ENCODE data around the gene KIAA1217. TPM values are rescaled to one million over a fixed set of nuclear protein-coding genes. Genes with fewer than 3 reads are reported as not detected.

Gene KIAA1217
- total and polyA plus RNA-seq, 2 donors from 2014 or later: 10.4 to 63.8 TPM

DNA sequence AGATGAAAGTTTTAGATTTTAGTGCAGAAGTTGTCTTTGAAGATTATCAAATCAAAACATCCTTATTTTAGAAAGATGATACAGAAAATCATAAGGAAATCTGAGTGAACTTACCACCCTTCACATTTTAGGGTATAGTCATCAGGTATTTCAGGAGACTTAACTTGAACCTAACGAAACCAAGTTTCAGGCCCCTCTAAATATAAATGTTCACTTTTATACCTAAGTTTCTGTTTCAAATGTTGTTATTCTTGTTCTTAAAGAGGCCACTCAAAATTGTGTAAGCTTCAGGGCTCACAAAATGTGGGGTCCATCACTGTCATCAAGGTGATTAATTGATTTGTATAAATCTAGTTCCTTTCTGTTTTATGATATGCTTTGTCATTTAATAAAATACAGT, 216.2 kb downstream of the KIAA1217 start:
- no peaks in the 10 kb centered on the region for H3K9me3 ChIP-seq (ENCODE audit: control insufficient read depth in 2 of 3, insufficient read depth in 1 of 3, low read length in 3 of 3)
- TF ChIP-seq, protein P1, sequence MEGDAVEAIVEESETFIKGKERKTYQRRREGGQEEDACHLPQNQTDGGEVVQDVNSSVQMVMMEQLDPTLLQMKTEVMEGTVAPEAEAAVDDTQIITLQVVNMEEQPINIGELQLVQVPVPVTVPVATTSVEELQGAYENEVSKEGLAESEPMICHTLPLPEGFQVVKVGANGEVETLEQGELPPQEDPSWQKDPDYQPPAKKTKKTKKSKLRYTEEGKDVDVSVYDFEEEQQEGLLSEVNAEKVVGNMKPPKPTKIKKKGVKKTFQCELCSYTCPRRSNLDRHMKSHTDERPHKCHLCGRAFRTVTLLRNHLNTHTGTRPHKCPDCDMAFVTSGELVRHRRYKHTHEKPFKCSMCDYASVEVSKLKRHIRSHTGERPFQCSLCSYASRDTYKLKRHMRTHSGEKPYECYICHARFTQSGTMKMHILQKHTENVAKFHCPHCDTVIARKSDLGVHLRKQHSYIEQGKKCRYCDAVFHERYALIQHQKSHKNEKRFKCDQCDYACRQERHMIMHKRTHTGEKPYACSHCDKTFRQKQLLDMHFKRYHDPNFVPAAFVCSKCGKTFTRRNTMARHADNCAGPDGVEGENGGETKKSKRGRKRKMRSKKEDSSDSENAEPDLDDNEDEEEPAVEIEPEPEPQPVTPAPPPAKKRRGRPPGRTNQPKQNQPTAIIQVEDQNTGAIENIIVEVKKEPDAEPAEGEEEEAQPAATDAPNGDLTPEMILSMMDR (IDR thresholded peaks at IDR 0.05; ENCODE audit: borderline replicate concordance, extremely low read depth, insufficient read depth): no peak
- no peaks in the 10 kb centered on the region for H3K4me1 ChIP-seq (ENCODE audit: control insufficient read depth in 2 of 3, insufficient read depth in 2 of 3, low read depth in 1 of 3, low read length in 3 of 3)
- DNase-seq: no peak
- no peak overlapping the region for H3K9ac ChIP-seq (ENCODE audit: low read length in 3 of 3)
- FAIRE-seq: no peak
- intact Hi-C loops (cut with DNase I): no loop called here
- no peak overlapping the region for H3K27ac ChIP-seq (ENCODE audit: low read depth in 2 of 2, low read length in 2 of 2)
- no peak overlapping the region for H3K4me3 ChIP-seq (ENCODE audit: low read length in 3 of 3)
- H3K36me3 ChIP-seq (ENCODE audit: control insufficient read depth in 2 of 3, insufficient read depth in 3 of 3, low read length in 3 of 3): peaks cover 0 to 2% (median 0%) of the 10 kb centered on the region in 3 donors
- H3K27me3 ChIP-seq (ENCODE audit: control insufficient read depth, insufficient read depth, low read length): no peaks in the 10 kb centered on the region

DNA sequence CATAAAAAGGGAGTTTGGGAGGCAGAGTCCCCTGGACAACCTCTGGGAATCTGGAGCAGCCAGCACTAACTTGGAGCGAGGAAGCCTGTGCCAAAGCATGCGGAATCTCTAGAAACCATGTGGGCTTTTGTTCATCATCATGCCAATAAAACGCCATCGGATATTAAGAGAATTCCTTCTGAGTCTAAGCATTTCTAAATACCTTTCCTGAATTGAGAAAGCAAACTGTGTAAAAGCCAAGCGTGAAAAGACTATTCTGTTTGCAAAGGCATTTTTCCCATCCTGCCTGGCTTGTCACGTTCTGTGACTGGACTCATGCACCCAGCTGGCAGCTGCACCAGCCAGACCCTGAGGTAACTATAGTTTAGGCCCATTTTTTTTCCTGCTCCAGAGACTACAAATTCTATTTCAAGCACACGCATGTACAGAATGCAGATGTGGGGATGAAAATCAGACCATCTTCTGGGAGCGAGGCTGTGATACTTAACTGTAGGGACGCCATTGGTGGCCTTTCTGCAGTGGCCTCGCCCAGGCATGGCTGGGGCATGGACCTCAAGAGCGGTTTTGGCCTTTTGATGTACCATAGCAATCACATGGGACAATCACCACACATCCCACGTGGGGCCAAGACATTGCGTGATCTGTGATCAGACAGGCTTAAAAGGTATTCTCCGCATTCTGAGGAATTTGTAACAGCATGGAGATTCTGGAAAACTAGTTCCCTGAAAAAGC, 218.9 kb downstream of the KIAA1217 start:
- peaks cover 0 to 2% (median 0%) of the 10 kb centered on the region in 3 donors for H3K36me3 ChIP-seq (ENCODE audit: control insufficient read depth in 2 of 3, insufficient read depth in 3 of 3, low read length in 3 of 3)
- H3K4me3 ChIP-seq (ENCODE audit: low read length in 3 of 3): no peak overlapping the region
- H3K27ac ChIP-seq (ENCODE audit: low read depth in 2 of 2, low read length in 2 of 2): no peak overlapping the region
- H3K27me3 ChIP-seq (ENCODE audit: control insufficient read depth, insufficient read depth, low read length): no peaks in the 10 kb centered on the region
- DNase-seq (no peak), FAIRE-seq (no peak)
- no peaks in the 10 kb centered on the region for H3K9me3 ChIP-seq (ENCODE audit: control insufficient read depth in 2 of 3, insufficient read depth in 1 of 3, low read length in 3 of 3)
- no peaks in the 10 kb centered on the region for H3K4me1 ChIP-seq (ENCODE audit: control insufficient read depth in 2 of 3, insufficient read depth in 2 of 3, low read depth in 1 of 3, low read length in 3 of 3)
- intact Hi-C loops (cut with DNase I): no loop called here
- no peak overlapping the region for H3K9ac ChIP-seq (ENCODE audit: low read length in 3 of 3)
- TF ChIP-seq, protein P1 (IDR thresholded peaks at IDR 0.05; ENCODE audit: borderline replicate concordance, extremely low read depth, insufficient read depth): no peak

- FAIRE-seq (no peak), DNase-seq (no peak)
- no peak overlapping the region for H3K27ac ChIP-seq (ENCODE audit: low read depth in 2 of 2, low read length in 2 of 2)
These were observed 219.5 kb downstream of the KIAA1217 start for GRCh38 chr10:24428410-24428782.

More at GRCh38 chr10:24428410-24428782, 219.5 kb downstream of the KIAA1217 start:
- no peaks in the 10 kb centered on the region for H3K27me3 ChIP-seq (ENCODE audit: control insufficient read depth, insufficient read depth, low read length)
- H3K9ac ChIP-seq (ENCODE audit: low read length in 3 of 3): no peak overlapping the region
- TF ChIP-seq, protein P1 (IDR thresholded peaks at IDR 0.05; ENCODE audit: borderline replicate concordance, extremely low read depth, insufficient read depth): no peak
- H3K4me1 ChIP-seq (ENCODE audit: control insufficient read depth in 2 of 3, insufficient read depth in 2 of 3, low read depth in 1 of 3, low read length in 3 of 3): no peaks in the 10 kb centered on the region
- H3K36me3 ChIP-seq (ENCODE audit: control insufficient read depth in 2 of 3, insufficient read depth in 3 of 3, low read length in 3 of 3): peaks cover 0 to 2% (median 0%) of the 10 kb centered on the region in 3 donors
- H3K4me3 ChIP-seq (ENCODE audit: low read length in 3 of 3): no peak overlapping the region
- intact Hi-C loops (cut with DNase I): no loop called here
- no peaks in the 10 kb centered on the region for H3K9me3 ChIP-seq (ENCODE audit: control insufficient read depth in 2 of 3, insufficient read depth in 1 of 3, low read length in 3 of 3)

Data from kidney (tissue), 14 donors.